Keratinocyte (primary cell): ENCODE measurements around the gene ARMC10. TPM values are rescaled to one million over a fixed set of nuclear protein-coding genes. Genes with fewer than 3 reads are reported as not detected.

Experiments
- DNase-seq: peaks from one replicate; pipeline ENCODE4 v3.0.0-alpha.2; 2011; ENCODE audit warnings: low read depth, missing footprints, low spot score
- FAIRE-seq: peaks from 2 replicates; lab custom pipeline; 2011; peaks lifted over from hg19 to GRCh38; lab: Jason Lieb, UNC
- H2AFZ ChIP-seq: 2 replicates; pipeline ENCODE4 v1.6.0; 2012; ENCODE audit warnings: low read length, control low read depth, inconsistent platforms; ENCODE audit not compliant: control insufficient read depth
- H3K27ac ChIP-seq: 2 replicates; pipeline ENCODE4 v1.5.1; 2011; ENCODE audit warnings: low read length; ENCODE audit not compliant: control insufficient read depth, insufficient read depth
- H3K27me3 ChIP-seq: 3 replicates; pipeline ENCODE4 v1.6.0; 2011; ENCODE audit warnings: low read length; ENCODE audit not compliant: control insufficient read depth, insufficient read depth; ENCODE audit errors: extremely low read depth
- H3K36me3 ChIP-seq, 2 experiments: 2 replicates in 1 of 2; 3 replicates in 1 of 2; pipeline ENCODE4 v1.5.1; 2011; ENCODE audit warnings: low read length in 2 of 2, mild to moderate bottlenecking in 1 of 2; ENCODE audit not compliant: control insufficient read depth in 2 of 2, insufficient read depth in 2 of 2; ENCODE audit errors: extremely low read depth in 1 of 2
- H3K4me1 ChIP-seq: 3 replicates; pipeline ENCODE4 v1.5.1; 2011; ENCODE audit warnings: low read length; ENCODE audit not compliant: control insufficient read depth, insufficient read depth; ENCODE audit errors: extremely low read depth
- H3K4me2 ChIP-seq: 3 replicates; pipeline ENCODE4 v1.6.0; 2011; ENCODE audit warnings: low read depth, low read length; ENCODE audit not compliant: control insufficient read depth, insufficient read depth; ENCODE audit errors: extremely low read depth
- H3K4me3 ChIP-seq, 3 experiments: fragments of 200-600 bp in 1 of 3; sonication (generic) in 1 of 3; 2 replicates in 2 of 3; 3 replicates in 1 of 3; pipeline ENCODE4 v1.5.1; 2011 to 2016; ENCODE audit warnings: low read length in 3 of 3, mild to moderate bottlenecking in 3 of 3, control low read depth in 2 of 3, inconsistent platforms in 1 of 3, low read depth in 1 of 3, mixed read lengths in 1 of 3, mixed run types in 1 of 3, moderate library complexity in 1 of 3; ENCODE audit not compliant: control insufficient read depth in 2 of 3, insufficient read depth in 2 of 3; ENCODE audit errors: extremely low read depth in 1 of 3
- H3K79me2 ChIP-seq: 2 replicates; pipeline ENCODE4 v1.6.0; 2012; ENCODE audit warnings: low read length; ENCODE audit not compliant: control insufficient read depth, insufficient read depth
- H3K9ac ChIP-seq: 3 replicates; pipeline ENCODE4 v1.6.0; 2011; ENCODE audit warnings: low read length; ENCODE audit not compliant: control insufficient read depth, insufficient read depth; ENCODE audit errors: extremely low read depth
- H3K9me1 ChIP-seq: 3 replicates; pipeline ENCODE4 v1.6.0; 2011; ENCODE audit warnings: low read length; ENCODE audit not compliant: control insufficient read depth, insufficient read depth; ENCODE audit errors: extremely low read depth
- H3K9me3 ChIP-seq: 2 replicates; pipeline ENCODE4 v1.5.1; 2012; ENCODE audit warnings: low read depth, low read length; ENCODE audit not compliant: control insufficient read depth
- H4K20me1 ChIP-seq: 3 replicates; pipeline ENCODE4 v1.6.0; 2011; ENCODE audit warnings: low read length; ENCODE audit not compliant: control insufficient read depth, insufficient read depth; ENCODE audit errors: extremely low read depth
- EZH2 ChIP-seq: IDR thresholded peaks from one replicate; pipeline ENCODE4 v1.6.1; 2012; ENCODE audit warnings: inconsistent platforms, mild to moderate bottlenecking, low read length, moderate library complexity
- dilution Hi-C: fragments of 300-500 bp; cut with MboI; formaldehyde crosslinking; loops from one replicate; pipeline ENCODE4 v1.7.0; 2020; ENCODE audit warnings: low sequenced_read_pairs; ENCODE audit not compliant: extremely low pct_ligation_motif_present
- polyA plus RNA-seq, 5 experiments: library from polyadenylated mRNA; depleted of rRNA in 3 of 5; stranded (reverse) in 3 of 5; stranded (forward) in 1 of 5; unstranded in 1 of 5; fragments of >200 nt; gene quantifications; 1 replicate in 1 of 5; 2 replicates in 3 of 5; 3 replicates in 1 of 5; pipeline versions ENCODE4 v1.2.1 to v1.2.3, GENCODE V29; 2011 to 2012; ENCODE audit warnings: missing spikeins in 2 of 5, low read depth in 1 of 5, low replicate concordance in 1 of 5
- TF ChIP-seq, protein P1 (sequence below), 3 experiments: IDR thresholded peaks in 1 of 3; conservative IDR thresholded peaks in 1 of 3; optimal IDR thresholded peaks in 1 of 3; 2 replicates in 2 of 3; 3 replicates in 1 of 3; pipeline versions ENCODE3 to v1.5.1; 2011; ENCODE audit warnings: low read length in 3 of 3, mild to moderate bottlenecking in 3 of 3, moderate library complexity in 2 of 3, control low read depth in 1 of 3, inconsistent platforms in 1 of 3; ENCODE audit not compliant: insufficient read depth in 2 of 3; ENCODE audit errors: extremely low read depth in 1 of 3

Gene ARMC10
- polyA plus RNA-seq, 1 donor (not counting 4 experiments of a cell fraction or from before 2014, with no cell fraction given), result 47.1 TPM

DNA sequence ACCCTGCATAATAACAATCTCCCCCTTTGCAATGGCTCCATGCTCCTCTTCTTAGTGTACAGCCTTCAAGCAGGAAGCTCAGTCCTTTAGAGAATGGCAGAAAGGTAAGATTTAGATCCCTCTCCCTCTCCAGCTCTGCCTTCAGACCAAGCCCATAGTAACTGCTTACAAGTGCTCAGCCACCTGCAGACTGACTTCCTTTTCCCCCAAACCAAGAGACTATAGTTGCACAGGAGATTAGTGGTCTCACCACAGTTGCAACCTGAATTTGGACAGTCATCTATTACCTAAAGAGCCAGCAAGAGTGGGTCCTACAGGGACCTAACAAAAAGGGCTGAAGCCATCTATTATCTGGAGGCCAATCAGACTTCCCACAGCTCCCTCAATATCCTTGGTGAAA, 16.8 kb upstream of the ARMC10 start:
- H3K4me3 ChIP-seq, result no peak overlapping the region
- DNase-seq (no peak), FAIRE-seq (no peak)
- H3K9me3 ChIP-seq, result no peaks in the 10 kb centered on the region
- no peaks in the 10 kb centered on the region for H4K20me1 ChIP-seq
- no peak overlapping the region for H2AFZ ChIP-seq
- H3K27me3 ChIP-seq, result no peaks in the 10 kb centered on the region
- H3K9me1 ChIP-seq, result no peaks in the 10 kb centered on the region
- dilution Hi-C loops, result no loop called here
- H3K9ac ChIP-seq, result no peak overlapping the region
- no peaks in the 10 kb centered on the region for H3K79me2 ChIP-seq
- H3K27ac ChIP-seq, result no peak overlapping the region
- H3K4me2 ChIP-seq, result no peak overlapping the region
- no peaks in the 10 kb centered on the region for H3K4me1 ChIP-seq
- TF ChIP-seq, protein P1, sequence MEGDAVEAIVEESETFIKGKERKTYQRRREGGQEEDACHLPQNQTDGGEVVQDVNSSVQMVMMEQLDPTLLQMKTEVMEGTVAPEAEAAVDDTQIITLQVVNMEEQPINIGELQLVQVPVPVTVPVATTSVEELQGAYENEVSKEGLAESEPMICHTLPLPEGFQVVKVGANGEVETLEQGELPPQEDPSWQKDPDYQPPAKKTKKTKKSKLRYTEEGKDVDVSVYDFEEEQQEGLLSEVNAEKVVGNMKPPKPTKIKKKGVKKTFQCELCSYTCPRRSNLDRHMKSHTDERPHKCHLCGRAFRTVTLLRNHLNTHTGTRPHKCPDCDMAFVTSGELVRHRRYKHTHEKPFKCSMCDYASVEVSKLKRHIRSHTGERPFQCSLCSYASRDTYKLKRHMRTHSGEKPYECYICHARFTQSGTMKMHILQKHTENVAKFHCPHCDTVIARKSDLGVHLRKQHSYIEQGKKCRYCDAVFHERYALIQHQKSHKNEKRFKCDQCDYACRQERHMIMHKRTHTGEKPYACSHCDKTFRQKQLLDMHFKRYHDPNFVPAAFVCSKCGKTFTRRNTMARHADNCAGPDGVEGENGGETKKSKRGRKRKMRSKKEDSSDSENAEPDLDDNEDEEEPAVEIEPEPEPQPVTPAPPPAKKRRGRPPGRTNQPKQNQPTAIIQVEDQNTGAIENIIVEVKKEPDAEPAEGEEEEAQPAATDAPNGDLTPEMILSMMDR (optimal IDR thresholded peaks at IDR 0.05 in 1 of 3, IDR thresholded peaks at IDR 0.05 in 1 of 3, conservative IDR thresholded peaks at IDR 0.05 in 1 of 3; ENCODE audit: extremely low read depth in 1 of 3, insufficient read depth in 2 of 3, low read length in 3 of 3), result no peak
- TF ChIP-seq EZH2, result no peak
- no peaks in the 10 kb centered on the region for H3K36me3 ChIP-seq

DNA sequence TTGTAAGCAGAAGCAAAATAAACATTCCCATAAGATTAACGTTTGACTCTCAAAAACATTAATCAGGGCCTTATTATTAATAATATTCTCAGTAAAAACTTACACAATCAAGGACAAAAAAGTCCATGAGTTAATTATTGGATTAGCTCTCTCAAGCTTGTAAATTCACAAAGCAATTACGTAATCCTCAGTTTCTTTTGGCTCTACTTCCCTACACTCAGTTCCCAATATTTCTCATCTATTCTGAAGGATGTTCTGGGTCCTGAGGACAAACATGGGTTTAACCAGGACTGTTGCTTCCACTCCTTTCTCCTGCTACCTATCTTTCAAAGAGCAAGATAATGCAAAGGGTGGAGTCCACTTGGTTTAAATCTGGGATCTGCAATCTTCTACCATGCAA, 15.5 kb upstream of the ARMC10 start:
- TF ChIP-seq, protein P1 (optimal IDR thresholded peaks at IDR 0.05 in 1 of 3, IDR thresholded peaks at IDR 0.05 in 1 of 3, conservative IDR thresholded peaks at IDR 0.05 in 1 of 3; ENCODE audit: extremely low read depth in 1 of 3, insufficient read depth in 2 of 3, low read length in 3 of 3), result no peak
- no peak for TF ChIP-seq EZH2
- no peaks in the 10 kb centered on the region for H3K27me3 ChIP-seq
- H3K4me2 ChIP-seq, result no peak overlapping the region
- FAIRE-seq, result no peak
- no peaks in the 10 kb centered on the region for H3K9me1 ChIP-seq
- no peak overlapping the region for H2AFZ ChIP-seq
- no peaks in the 10 kb centered on the region for H3K36me3 ChIP-seq
- no peaks in the 10 kb centered on the region for H3K79me2 ChIP-seq
- H3K9ac ChIP-seq, result no peak overlapping the region
- H4K20me1 ChIP-seq, result no peaks in the 10 kb centered on the region
- dilution Hi-C loops, result no loop called here
- H3K9me3 ChIP-seq, result no peaks in the 10 kb centered on the region
- no peak overlapping the region for H3K27ac ChIP-seq
- no peaks in the 10 kb centered on the region for H3K4me1 ChIP-seq
- no peak overlapping the region for H3K4me3 ChIP-seq
- DNase-seq, result no peak
